Heart left ventricle (tissue), 16 donors: ENCODE results near the gene LEPR. TPM values are rescaled to one million over a fixed set of nuclear protein-coding genes. Genes with fewer than 3 reads are reported as not detected.
A peak's percentile ranks its signal among the peaks of the same experiment; 100 is the strongest.

ENCODE experiments used
- ATAC-seq, 4 donors: fragments of 200-7000 bp; cut with Tn5 transposase; one replicate each; pipeline ENCODE4 v1.9.1; 2020 to 2022; ENCODE audit warnings: moderate library complexity in 4 of 4, mild to moderate bottlenecking in 3 of 4, moderate number of reproducible peaks in 1 of 4
- DNase-seq, 5 donors: peaks; one replicate each; pipeline ENCODE4 v3.0.0-alpha.2; 2020
- H3K27ac ChIP-seq, 12 donors: fragments of 200-600 bp; sonication (generic) in 4 of 12; one replicate each; pipeline versions ENCODE4 v1.5.0 to v1.8.0; 2016 to 2022; ENCODE audit warnings: mild to moderate bottlenecking in 2 of 12
- H3K27me3 ChIP-seq, 9 donors: fragments of 200-600 bp; sonication (generic) in 2 of 9; one replicate each; pipeline versions ENCODE4 v1.5.1 to v1.8.0; 2016 to 2022; ENCODE audit warnings: mild to moderate bottlenecking in 3 of 9
- H3K36me3 ChIP-seq, 9 donors: fragments of 200-600 bp; sonication (generic) in 2 of 9; one replicate each; pipeline versions ENCODE4 v1.5.0 to v1.8.0; 2018 to 2022; ENCODE audit warnings: mild to moderate bottlenecking in 2 of 9
- H3K4me1 ChIP-seq, 12 donors: fragments of 200-600 bp; sonication (generic) in 4 of 12; one replicate each; pipeline versions ENCODE4 v1.5.0 to v1.8.0; 2016 to 2022; ENCODE audit warnings: mild to moderate bottlenecking in 3 of 12
- H3K4me3 ChIP-seq, 12 donors: fragments of 200-600 bp; sonication (generic) in 4 of 12; one replicate each; pipeline versions ENCODE4 v1.5.0 to v1.8.0; 2017 to 2022; ENCODE audit warnings: mild to moderate bottlenecking in 9 of 12, moderate library complexity in 4 of 12
- H3K9me3 ChIP-seq, 12 donors: fragments of 200-600 bp; sonication (generic) in 4 of 12; one replicate each; pipeline versions ENCODE4 v1.5.0 to v1.8.0; 2016 to 2022; ENCODE audit warnings: mild to moderate bottlenecking in 1 of 12
- CTCF ChIP-seq, 12 donors: fragments of 200-600 bp; sonication (generic) in 4 of 12; IDR thresholded peaks; one replicate each; pipeline versions ENCODE4 v1.5.0 to v1.8.0; 2018 to 2022; ENCODE audit warnings: antibody characterized with exemption in 12 of 12, mild to moderate bottlenecking in 5 of 12
- POLR2A ChIP-seq, 2 donors: fragments of 450-650 bp; IDR thresholded peaks; one replicate each; pipeline ENCODE4 v1.6.1; 2017; ENCODE audit warnings: antibody characterized with exemption in 2 of 2, mild to moderate bottlenecking in 2 of 2, moderate library complexity in 2 of 2
- WGBS, 4 donors: extraction: QIAGEN DNeasy Blood & Tissue Kit in 2 of 4; methylation state at CpG; one replicate each; pipeline versions ENCODE4 v1.1.5 to v1.1.7; 2013 to 2018; 5-methylcytosine and 5-hydroxymethylcytosine counted together
- intact Hi-C, 10 donors: fragments of 100-400 bp; cut with DNase I; formaldehyde crosslinking; loops; one replicate each; pipeline versions ENCODE4 v1.11.1 to v1.14.2; 2022
- polyA plus RNA-seq, 2 donors: library from polyadenylated mRNA; stranded (reverse); fragments of 200-250 nt; gene quantifications; one replicate each; pipeline ENCODE4 v1.2.3, GENCODE V29; 2013
- total RNA-seq, 9 donors: library from RNA; depleted of rRNA in 2 of 9; stranded (reverse); fragments of >200 nt in 2 of 9; fragmentation: NEBNext Ultra II Directional in 3 of 9; extraction: Animal tissue kit (Norgen Biotek cat#: 25700) in 3 of 9; gene quantifications; one replicate each; pipeline versions ENCODE4 v1.1.0 to v1.2.4, GENCODE V29; 2016 to 2023
- donor health status: ischemic (EF 13 %, LVEDD 7.1; RV severe dilation, severe dysfunction).
- donor health status: healthy with polysubstance abuse.
- donor health status: DM: no; HTN: yes; CAD: no.
- donor health status: DM: no; HTN: no; CAD: no.
- donor health status: ischemic (EF 25% LVEDD 6.9; RV normal size, moderate dysfunction).
- donor health status: ischemic (EF 25% LVEDD 5.7; RV mildly dilated, moderate dysfunction).
- donor health status: healthy.
- donor health status: DM: yes; HTN: yes; CAD: no.
- donor health status: ischemic (EF 35%, LVEDD 5.7; RV mildly dilated, moderate dysfunction).
- donor health status: nonischemic (EF 11% LVEDD 7.7; RV severe dilation, severe dysfunction).
- donor health status: DM: yes; HTN: yes; CAD: no.
- donor health status: PGD.
- donor health status: ischemic (EF 29% LVEDD 5.4; RV normal size, mild dysfunction).
- donor health status: nonischemic (EF 23%, LVEDD 6.1; RV moderate dilation, normal function).

LEPR gene
- total and polyA plus RNA-seq, 11 donors: 1.5 to 11.6 (median 5.0) TPM

DNA sequence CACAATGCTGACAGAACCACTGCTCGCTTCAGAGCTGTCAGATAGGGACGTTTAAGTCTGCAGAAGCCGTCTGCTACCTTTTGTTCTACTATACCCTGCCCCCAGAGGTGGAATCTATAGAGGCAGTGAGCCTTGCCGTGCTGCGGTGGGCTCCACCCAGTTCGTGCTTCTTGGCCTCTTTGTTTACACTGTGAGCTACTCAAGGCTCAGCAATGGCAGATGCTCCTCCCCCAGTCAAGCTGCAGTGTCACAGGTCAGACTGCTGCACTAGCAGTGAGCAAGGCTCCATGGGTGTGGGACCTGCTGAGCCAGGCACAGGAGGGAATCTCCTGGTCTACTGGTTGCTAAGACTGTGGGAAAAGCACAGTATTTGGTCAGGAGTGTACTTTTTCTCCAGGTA lies 47.1 kb downstream of the LEPR start:
- no peak overlapping the region for H3K4me3 ChIP-seq
- no peak overlapping the region for H3K27ac ChIP-seq
- ATAC-seq (no peak), DNase-seq (no peak)
- TF ChIP-seq CTCF (IDR thresholded peaks at IDR 0.05): no peak
- WGBS, 4 donors: 44 to 73% (median 58%) methylated on average over 2 to 6 of the region's 6 CpGs
- peaks cover 0 to 13% (median 0%) of the 10 kb centered on the region in 12 donors for H3K9me3 ChIP-seq
- H3K27me3 ChIP-seq: no peaks in the 10 kb centered on the region
- no peaks in the 10 kb centered on the region for H3K36me3 ChIP-seq
- peaks cover 0 to 40% (median 12%) of the 10 kb centered on the region in 12 donors for H3K4me1 ChIP-seq
- intact Hi-C loops: no loop called here

GRCh38 chr1:65469126-65469888 lies 48.8 kb downstream of the LEPR start:
- H3K4me1 ChIP-seq: peaks cover 0 to 40% (median 12%) of the 10 kb centered on the region in 12 donors
- DNase-seq: no peak
- TF ChIP-seq CTCF (IDR thresholded peaks at IDR 0.05) (no peak), POLR2A (IDR thresholded peaks at IDR 0.05) (no peak)
- intact Hi-C loops: no loop called here
- WGBS, 4 donors: 55 to 70% (median 61%) methylated on average over 4 of the region's 4 CpGs
- H3K4me3 ChIP-seq: no peak overlapping the region
- H3K36me3 ChIP-seq: no peaks in the 10 kb centered on the region
- H3K27me3 ChIP-seq: no peaks in the 10 kb centered on the region
- peaks cover 0 to 6% (median 0%) of the 10 kb centered on the region in 12 donors for H3K9me3 ChIP-seq
- peak overlapping the region in 9 of 12 donors; percentile 4 to 50 (median 34) for H3K27ac ChIP-seq
- ATAC-seq: no peak

- Histone ChIP-seq H3K4me3 (no peak overlapping the region), H3K9me3 (peaks cover 0 to 6% (median 0%) of the 10 kb centered on the region in 12 donors), H3K27me3 (no peaks in the 10 kb centered on the region), H3K4me1 (peaks cover 0 to 40% (median 12%) of the 10 kb centered on the region in 12 donors), H3K27ac (peak overlapping the region in 11 of 12 donors; percentile 4 to 50 (median 34)), H3K36me3 (no peaks in the 10 kb centered on the region)
- ATAC-seq (peak; percentile 15 to 73 (median 46)), DNase-seq (peak in 1 of 5 donors; percentile 16)
- intact Hi-C loops: no loop called here
- TF ChIP-seq POLR2A (IDR thresholded peaks at IDR 0.05): no peak
- TF ChIP-seq CTCF (IDR thresholded peaks at IDR 0.05): no peak
- 47 to 54% (median 49%) methylated on average over 4 of the region's 4 CpGs for WGBS, 4 donors
Measured at GRCh38 chr1:65469889-65470340, 49.4 kb downstream of the LEPR start.

Other genes starting within 250 kb of the LEPR start
- 10 to 100 TPM in 4 of 9 donors, 1 to 10 TPM in 5; 7.6 to 14.1 (median 10.0) TPM for gene DNAJC6, start 111.1 kb upstream of the LEPR start, total RNA-seq
- 1 to 10 TPM in 1 of 2 donors, under 1 TPM in 1; 0.50 to 5.6 TPM for gene DNAJC6, start 111.1 kb upstream of the LEPR start, polyA plus RNA-seq
- 10 to 100 TPM; 37.0 to 66.2 (median 46.3) TPM for gene LEPROT, start within 50 bp of the LEPR start, total RNA-seq
- gene LEPROT, start within 50 bp of the LEPR start, polyA plus RNA-seq: 10 to 100 TPM; 20.8 to 46.2 TPM